Left kidney (tissue), 2 donors: ENCODE data around the gene ARHGAP27. TPM values are rescaled to one million over a fixed set of nuclear protein-coding genes. Genes with fewer than 3 reads are reported as not detected.
"Not testable (repeated sequence)": the region's sequence is repeated elsewhere in the genome, so short reads cannot be mapped to it uniquely, and the experiment has no call there.

Experiments used
- DNase-seq: peaks from one replicate; pipeline ENCODE4 v3.0.0-alpha.2; 2013
- polyA plus RNA-seq: library from polyadenylated mRNA; unstranded; fragments of 120-200 nt; gene quantifications from one replicate; pipeline ENCODE4 v1.2.1, GENCODE V29; 2013; ENCODE audit not compliant: insufficient read length

Gene ARHGAP27
- polyA plus RNA-seq, 1 donor: 16.1 TPM

DNA sequence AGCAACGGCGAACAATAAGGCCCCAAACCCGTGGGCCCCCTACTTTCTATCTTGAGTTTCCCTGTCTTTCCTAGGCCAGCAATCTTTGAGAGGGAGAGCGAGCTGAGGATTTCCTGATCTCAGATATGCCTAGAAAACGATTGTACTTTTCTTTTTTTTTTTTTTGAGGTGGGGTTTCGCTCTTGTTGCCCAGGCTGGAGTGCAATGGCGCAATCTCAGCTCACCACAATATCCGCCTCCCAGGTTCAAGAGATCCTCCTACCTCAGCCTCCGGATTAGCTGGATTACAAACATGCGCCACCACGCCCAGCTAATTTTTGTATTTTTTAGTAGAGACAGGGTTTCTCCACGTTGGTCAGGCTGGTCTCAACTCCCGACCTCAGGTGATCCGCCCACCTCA is 15.0 kb upstream of the ARHGAP27 start:
- not testable (repeated sequence) for DNase-seq

DNA sequence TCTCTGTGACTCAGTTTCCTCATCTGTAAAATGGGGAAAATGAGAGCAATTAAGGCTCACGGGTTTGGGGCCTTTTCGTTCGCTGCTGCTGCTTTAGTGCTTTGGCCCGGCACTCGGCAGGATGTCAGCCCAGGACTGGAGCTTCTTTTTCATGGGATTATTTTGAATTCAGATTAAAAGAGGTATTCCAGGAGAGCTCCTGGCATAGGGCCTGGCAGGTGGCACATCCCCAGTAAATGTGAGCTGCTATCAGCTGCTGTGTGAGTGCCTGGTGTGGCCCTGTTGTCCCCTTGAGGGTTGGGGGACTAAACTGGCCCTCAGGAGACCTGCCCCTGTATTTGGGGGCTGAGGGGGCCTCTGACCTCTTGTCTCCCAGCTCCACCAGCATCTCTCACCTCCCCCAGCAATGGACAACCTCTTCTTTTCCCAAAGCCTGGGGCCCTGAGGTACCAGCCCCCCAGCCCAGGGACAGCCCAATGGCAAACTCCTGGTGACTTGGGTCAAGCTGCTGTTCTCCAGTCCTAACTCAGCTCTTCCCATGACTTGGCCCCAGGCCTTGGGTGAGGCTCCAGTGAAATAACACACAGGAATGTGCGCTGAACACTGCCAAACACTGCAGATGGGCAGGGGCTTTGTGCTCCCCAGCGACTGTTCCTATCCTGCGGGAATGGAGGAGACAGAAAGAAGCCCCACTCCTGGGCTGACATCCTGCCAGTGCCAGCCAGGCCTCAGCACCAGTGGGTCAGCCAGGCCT is 14.4 kb upstream of the ARHGAP27 start:
- not testable (repeated sequence) for DNase-seq

DNA sequence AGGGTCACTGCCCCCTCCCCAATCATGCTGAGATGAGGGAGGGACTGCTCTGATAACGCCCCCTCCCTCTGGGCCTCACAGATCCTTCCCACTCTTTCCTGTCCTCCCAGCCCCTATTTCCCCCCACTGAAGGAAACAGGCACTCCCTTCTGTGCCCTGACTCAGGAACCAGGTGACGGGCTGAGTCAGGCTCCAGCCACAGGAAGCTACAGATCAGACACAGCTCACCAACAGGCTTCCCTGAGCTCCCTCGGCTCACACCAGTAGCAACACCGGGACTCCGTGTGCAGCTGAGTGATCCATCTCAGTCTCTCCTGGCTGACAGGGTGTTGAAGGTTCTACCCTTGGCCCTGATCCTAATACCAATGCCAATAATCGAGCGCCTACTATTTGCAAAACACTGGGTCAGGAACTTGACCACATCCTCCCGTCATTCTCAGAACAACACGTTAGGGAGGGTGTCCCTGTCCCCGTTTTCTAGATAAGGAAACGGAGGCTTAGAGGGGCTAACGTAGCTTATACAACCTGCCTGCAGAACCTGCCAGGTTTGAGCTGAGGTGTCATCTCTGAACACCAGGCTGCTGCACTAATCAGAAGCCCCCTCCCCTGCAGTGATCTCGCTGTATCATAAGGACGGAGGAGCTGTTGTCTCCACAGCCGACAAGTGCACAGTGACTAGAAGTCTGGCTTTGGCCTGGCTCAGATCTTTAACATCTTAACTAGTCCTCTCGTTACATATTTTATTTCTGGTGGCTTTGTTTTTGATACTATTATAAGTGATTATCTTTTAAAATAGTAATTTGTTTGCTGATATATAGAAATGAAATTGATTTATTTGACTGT is 13.5 kb upstream of the ARHGAP27 start:
- DNase-seq: not testable (repeated sequence)

DNA sequence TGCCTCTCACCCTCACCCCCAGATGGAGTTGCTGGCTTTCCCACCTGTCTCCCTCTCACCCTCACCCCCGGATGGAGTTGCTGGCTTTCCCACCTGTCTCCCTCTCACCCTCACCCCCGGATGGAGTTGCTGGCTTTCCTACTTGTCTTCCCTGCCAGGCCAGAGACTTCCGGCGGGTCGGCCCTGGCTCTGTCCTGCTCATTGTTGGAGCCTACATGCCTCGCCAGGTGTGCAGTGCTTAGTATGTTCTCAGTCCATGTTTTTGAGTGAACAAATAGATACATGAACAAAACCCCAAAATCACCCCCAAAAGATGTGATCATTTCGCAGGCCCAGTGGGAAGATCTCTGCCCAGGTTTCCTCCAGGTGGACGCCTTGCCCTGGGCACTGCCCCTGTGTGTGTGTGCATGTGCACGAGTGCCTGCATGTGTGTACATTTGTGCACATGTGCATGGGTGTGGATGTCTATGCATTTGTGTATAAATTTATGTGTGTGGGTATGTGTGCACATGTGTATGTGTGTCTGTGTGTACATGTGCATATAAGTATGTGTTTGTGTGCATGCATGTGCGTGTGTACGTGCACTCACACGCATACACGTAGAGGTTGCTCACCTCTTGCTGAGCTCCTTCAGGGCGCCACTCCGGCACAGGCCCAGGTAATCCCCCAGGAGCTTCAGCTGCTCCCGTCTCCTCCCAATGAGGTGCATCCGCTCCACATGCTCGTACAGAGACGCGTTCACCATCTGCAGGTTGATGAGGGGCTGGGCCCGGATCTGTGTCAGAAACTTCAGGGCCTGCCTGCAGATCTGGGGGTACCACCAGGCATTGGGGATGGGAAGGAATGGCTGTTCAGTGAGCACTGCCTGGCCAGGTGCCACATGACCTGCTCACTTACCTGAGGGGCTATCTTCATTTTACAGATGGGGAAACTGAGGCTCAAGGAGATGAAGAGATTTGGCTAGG is 12.5 kb upstream of the ARHGAP27 start:
- DNase-seq: not testable (repeated sequence)

DNA sequence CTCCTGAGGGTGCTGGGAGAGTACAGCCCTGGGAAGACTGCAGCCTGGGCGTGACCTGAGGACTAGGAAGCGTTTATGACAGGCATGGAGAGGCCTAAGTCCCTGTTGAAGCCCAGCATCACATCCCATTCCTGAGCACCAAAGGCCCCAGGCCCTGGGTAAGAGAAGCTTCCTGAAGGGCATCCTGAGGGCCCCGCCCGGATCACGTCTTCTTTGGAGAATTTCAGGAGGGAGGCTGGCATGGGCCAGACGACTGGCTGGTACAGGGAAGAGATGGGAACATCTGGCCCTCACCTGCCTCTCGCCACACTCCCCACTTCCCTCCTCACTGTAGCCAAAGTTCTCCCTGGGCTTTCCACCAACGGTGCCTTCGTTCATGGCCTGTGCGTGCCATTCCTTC is 11.6 kb upstream of the ARHGAP27 start:
- DNase-seq: not testable (repeated sequence)

DNA sequence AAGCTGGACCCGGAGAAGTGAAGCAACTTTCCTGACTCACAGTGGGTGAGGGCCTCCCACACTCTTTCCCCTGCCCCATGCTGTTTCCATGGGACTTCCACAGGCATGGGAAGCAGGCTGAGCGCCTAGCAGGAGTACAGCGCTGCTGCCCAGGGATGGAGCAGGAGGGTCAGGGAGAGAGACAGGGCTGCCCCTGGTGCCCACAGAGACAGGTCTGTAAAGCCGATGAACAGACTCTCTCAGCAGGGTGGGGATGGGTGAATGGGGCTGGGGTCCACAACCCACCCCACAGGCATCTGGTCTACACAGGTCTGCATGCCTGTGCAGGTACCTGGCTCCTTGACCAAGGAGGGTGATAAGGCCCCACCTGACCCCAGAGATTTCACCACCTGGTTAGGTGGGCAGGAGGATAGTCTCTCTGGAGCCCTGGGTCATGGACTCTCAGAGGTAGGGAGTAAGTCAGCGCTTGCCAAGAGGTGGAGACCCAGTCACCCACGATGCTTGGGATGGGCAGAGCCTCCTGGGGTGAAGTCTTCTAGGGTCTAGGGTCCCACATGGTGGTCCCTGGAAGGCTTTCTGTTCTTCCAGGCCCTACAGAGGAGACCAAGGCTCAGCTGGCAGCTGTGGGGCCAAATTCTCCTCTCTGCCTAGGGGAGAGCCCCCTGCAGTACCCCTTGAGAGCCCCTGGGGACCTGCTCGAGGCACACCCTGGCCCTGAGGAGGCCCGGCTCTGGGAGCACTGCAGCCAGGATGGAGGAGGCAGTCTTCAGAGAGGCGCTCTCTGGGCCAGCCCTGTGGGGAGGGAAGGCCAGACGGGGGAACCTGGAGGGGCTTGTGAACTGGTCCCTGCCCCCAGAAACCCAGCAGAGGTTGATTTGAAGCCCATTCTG is 10.9 kb upstream of the ARHGAP27 start:
- not testable (repeated sequence) for DNase-seq

DNA sequence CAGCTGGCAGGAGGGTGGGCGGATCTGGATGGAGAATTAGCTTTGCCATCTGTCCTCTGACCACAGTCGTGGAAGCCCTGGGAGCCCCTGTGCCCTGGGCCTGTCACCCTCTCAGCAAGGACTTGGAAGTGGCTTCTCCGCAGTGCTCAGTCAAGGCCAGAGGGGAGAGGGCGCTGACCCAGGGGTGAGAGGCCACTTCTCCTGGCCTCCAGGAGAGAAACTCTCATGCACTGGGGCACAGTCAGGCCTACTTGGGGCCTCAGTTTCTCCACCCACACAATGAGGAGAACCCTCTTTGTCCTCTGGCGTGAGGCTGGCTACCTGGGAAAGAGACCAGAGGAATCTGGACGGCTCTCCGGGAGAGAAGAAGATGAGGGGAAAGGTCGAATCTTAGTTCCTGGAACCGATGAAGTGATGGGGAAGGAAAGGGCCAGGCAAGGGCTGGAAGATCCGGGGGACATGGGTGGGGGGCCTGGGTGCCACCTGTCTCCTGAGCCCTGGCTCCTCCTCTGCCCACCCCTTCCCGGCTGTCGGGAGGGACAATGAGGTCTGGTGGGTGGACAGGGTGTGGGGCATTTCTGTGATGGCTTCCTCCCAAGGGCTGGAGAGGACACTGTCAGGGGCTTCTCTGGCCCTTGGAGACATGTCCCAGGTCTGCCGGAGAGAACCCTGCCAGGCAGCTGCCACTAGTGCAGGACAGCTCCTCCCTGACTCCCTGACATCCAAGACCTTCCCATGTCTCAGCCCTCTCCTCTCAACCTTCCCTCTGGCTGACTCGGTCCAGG is 9.0 kb upstream of the ARHGAP27 start:
- DNase-seq: no peak

DNA sequence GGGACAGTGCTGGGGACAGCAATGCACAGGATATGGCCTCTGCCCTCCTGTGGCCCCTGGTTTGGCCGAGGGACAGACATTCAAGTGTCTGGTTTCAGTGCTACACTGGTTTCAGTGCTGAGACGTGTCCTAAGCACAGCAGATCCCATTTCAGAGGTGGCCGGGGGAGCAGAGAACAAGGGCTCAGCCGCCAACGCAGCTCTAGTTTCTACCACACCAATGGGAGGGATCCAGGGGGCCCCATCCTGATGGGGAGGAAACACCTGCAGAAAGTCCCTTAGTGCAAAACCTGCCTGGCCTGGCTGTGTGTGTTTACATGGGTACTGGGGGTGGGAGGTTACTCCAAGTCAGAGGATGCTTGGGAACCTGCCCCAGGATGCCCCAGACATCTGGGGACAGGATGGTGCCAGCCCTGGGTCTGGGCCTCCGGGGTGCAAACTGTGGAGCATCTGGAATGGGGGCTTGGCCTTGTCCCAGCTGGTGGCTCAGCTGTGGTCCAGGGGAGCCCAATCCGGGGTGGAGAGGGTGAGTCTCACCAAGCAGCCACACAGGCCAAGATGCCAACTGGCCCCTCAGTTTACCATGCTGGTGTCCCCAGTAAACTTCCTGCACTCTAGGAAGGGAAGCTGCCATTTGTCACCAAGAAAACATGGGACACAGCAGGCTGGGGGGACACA is 8.3 kb upstream of the ARHGAP27 start:
- DNase-seq: not testable (repeated sequence)

DNA sequence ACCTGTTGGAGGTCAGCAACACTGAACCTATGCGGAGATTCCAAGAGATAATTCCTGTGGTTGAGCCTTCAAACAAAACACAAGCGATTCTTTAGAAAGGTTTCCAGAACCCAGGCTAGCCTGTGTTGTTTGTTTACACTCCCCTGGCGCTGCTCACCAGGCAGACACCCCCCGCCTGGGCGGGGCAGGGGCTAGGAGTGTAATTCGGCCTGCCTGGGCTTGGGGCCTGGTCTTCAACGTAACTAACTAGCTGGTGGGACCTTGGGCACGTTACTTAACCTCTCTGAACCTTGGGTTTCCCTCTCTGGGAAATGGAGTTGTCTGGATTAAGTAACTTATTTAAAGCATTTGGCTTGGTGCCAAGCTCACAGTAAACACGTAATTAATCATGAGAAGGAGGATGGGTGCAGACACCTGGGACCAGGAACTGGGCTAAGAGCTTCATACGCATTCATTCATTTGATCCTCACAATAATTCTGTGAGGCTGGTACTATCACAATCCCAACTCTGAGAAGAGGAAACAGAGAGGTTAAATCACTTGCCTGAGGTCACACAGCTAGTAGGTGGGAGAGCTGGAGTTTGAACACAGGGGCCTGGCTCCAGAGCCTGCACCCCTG is 7.6 kb upstream of the ARHGAP27 start:
- no peak for DNase-seq

DNA sequence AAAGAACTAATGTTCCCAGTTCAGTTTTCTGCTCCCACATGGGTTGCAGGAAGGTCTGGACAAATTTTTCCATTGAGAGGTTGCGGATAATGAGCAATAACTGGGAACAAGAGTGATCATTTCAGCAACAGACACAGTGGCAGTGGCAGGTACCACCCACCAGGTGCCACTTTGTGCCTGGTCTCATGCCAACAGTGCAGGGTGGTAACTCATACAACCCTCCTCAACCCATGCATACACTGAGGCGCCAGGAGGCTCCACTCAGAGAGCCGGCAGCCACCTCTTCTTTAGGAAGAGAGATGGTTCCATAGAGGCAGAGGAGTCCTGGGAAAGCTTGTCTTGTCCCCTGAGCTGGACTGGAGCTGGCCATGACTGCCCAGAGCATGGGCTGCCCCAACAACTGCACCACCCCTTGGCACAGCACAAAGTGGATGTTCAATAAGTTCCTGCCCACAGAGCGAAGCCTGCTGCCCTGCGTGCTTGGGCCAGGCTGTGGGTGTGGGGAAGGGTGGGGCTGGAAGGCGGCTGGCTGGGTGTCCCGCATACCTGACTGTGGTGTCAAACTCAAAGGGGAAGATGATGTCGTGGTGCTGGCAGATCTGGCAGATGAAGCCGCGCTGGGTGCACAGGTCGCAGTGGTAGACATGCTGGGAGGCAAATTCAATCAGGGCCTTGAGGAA is 6.4 kb upstream of the ARHGAP27 start:
- no peak for DNase-seq

DNA sequence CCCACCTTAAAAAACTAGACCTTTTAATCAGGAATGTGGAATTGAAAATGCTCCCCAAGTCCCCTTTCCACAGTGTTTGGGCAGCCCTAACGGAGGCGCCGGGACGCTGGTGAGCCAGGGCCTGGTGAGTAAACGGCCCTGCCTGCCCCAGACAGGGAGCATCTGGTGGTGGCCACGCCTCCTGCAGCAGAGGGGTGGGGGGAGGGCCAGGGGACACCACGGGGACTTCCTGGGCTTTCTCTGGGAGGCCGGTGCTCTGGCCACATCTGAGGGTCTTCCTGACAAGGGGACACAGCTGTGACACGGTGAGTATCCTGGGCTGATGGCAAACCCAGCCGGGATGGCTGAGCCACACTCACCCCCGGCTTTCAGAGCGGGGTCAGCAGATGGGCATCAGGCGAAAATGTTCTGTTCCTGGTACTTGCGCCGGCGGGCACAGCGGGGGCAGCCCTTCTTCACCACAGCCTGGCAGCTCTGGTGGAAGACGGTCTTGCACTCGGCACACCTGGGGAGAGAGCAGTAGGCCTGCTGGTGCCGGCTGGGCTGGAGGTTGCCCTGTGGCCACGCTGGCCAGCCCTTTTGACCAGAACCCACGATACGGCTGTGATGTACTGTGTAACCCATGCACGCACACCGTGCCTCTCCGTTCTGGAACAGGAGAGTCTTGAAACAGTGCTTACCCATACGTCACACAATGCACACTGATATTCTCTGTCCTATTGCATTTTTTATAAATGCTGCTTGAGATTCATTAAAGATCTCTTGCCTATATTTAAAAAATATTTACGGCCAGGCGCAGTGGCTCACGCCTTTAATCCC is 5.0 kb upstream of the ARHGAP27 start:
- no peak for DNase-seq

DNA sequence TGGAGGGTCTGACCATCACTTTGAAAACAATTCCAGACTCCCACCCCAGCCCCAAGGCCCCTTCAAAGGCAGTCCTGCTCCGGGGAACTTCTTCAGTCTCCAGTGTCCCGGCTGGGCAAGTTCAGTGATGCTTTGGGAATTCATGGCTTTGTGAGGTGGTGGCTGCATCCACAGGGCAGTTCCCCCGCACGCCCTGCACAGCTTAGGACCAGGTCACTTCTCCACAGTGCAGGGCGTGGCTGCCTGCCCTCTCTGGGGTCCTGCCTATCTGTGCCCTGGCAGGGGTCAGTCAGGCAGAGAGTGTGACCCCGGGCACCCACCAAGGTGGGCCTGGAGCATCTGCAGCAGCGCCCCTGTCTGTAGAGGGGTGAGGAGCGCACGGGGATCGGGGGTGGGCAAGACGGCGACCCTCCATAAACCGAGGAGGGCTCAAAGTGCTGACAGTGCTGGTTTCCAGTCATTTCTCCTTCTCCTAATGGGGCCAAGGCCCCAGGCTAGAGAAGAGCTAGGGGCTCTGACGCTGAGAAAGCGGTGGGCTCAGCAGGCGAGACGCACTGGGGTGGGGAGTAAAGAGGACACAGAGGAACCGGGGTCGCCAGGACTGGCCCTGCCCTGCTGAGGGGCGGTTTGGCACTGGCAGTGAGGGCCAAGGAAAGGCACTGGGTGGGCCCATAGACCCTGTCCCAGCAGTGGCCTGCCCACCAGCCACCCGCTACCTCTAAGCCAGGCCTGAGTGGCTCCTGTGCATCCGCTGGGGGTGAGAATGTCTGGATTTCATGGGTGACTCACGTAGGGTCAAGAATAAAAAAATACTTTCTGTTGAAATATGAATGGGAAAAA is 4.2 kb upstream of the ARHGAP27 start:
- DNase-seq: no peak

DNA sequence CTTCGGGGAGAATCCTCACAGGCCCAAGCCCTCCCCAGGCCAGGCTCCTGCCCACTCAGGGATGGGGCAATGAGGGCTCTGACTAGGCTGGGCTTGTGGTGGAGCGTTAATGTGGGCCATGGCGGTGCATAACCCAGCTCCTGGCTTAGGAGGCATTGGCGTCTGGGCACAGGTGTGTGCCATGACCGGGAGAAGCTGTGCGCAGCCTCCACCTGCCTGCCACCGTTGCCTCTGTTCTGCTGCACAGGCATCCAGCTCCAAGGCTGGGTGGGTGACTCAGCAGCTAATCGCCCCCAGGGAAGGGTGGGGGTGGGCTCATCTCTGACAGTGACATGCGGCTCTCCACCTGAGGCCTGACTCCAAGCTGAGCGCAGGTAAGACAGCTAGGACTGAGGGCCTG is 3.5 kb upstream of the ARHGAP27 start:
- no peak for DNase-seq

DNA sequence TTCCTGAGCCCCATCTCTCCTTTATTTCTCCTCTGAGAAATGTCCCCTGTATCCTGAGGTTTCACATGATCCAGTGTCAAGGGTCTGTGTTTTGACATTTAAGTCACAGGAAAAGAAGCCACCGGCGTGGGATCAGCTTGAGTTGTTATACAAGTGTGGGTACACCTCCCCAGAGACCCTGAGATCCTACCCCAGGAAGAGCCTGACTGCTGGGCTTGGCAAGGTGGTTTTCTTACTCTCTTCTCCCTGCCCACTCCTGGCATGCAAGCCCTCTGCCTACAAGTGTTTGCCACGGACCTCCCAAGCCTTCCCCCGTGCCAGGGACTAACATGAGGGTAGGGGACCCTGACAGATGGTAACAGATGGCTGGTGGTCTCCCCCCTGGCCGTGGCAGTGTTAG is 2.8 kb upstream of the ARHGAP27 start:
- DNase-seq: no peak

DNA sequence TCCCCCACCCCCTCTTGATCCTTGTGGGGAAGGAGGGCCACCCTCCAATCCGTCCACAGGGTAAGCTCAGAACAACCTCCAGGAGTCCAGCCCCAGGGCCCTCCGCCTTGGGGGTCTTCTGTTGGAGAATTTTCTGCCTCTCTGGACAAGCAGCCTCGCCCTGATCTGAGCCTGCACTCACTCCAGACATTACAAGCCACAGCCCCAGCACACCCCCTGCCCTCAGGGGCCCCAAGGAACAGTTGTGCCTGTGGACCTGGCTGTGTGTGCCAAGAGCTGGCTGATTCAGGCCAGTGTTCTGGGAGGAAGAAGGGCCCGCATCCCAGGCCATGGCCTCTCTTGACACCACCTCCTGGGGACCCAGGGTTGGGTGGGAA is 477 bp upstream of the ARHGAP27 start:
- no peak for DNase-seq

DNA sequence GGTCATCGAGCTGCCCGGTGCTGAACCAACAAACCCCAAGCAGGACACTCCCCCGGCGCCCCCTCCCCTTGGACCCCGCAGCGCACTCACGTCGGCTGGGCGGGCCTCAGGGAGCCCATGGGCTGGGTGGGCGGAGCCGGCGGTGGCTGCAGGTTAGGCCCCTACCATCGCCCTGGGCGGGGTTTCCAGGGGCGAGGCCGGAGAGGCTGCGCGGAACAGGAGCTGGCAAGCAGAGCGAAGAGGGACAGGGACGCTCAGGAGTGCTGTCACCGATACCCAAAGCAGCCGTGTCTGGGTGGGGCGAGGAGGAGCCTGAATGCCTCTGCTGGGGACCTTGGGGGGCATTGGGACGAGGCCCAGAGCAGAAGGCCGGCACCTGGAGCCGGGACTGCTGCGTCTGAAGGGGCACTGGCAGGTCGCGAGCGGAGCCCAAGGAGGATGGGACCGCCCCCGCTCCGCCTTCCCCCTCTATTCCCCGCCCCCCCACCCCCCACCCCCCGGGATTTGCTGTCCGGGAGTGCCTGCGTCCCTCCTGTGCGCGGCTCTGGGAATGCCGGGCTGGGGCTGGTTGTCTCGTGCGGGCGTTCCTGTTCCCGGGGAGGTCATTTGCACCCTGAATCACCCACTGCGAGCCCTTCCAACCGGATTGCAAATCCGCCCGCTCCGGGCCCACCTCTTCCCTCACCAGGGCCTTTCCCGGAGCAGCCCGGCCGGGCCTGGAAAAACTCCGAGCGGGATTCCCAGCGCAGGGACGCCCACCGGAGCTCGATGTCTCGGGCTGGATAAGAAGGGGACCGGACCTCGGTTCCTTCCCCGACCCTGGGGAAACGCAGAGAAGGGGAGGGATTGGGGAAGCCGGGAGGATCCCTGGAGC is 902 bp downstream of the ARHGAP27 start:
- DNase-seq: no peak
